ENCODE data around the gene TLL2.

GRCh38 chr10:96352582-96352981 lies 161.1 kb downstream of the TLL2 start:
- TF ChIP-seq CTCF (IDR thresholded peaks at IDR 0.05) (no peak), POLR2A (IDR thresholded peaks at IDR 0.05) (no peak)

All from esophagus squamous epithelium (tissue), 4 donors.